ENCODE measurements around the gene CUBN. TPM values are rescaled to one million over a fixed set of nuclear protein-coding genes. Genes with fewer than 3 reads are reported as not detected.

CUBN gene
- total and polyA plus RNA-seq, 2 of the 13 experiments (the other 11 are each of a cell fraction or from before 2014, with no cell fraction given), result 0.27 to 0.32 TPM

GRCh38 chr10:16927546-16927945 is 202.1 kb downstream of the CUBN start (continued):
- TF ChIP-seq ZHX2 (IDR thresholded peaks at IDR 0.05; ENCODE audit: low read depth) (no peak), ZHX2 (CRISPR knock-in tag; IDR thresholded peaks at IDR 0.05; ENCODE audit: borderline replicate concordance) (no peak), ZNF12 (CRISPR knock-in tag; IDR thresholded peaks at IDR 0.05) (no peak), ZFP62 (CRISPR knock-in tag; IDR thresholded peaks at IDR 0.05) (no peak), NAIF1 (CRISPR knock-in tag; IDR thresholded peaks at IDR 0.05; ENCODE audit: borderline replicate concordance) (no peak), BORCS8-MEF2B (CRISPR knock-in tag; IDR thresholded peaks at IDR 0.05) (no peak), RFXANK (CRISPR knock-in tag; IDR thresholded peaks at IDR 0.05) (no peak), CBX1 (IDR thresholded peaks at IDR 0.05; ENCODE audit: low read depth) (no peak), ZBTB38 (CRISPR knock-in tag; IDR thresholded peaks at IDR 0.05) (no peak), CEBPB (IDR thresholded peaks at IDR 0.05; ENCODE audit: borderline replicate concordance, low read depth, low read length) (no peak), RBM39 (IDR thresholded peaks at IDR 0.05; ENCODE audit: low read depth, low read length, poor library complexity, severe bottlenecking) (no peak), MYC (CRISPR knock-in tag; IDR thresholded peaks at IDR 0.05; ENCODE audit: borderline replicate concordance) (no peak), GMEB2 (CRISPR knock-in tag; IDR thresholded peaks at IDR 0.05; ENCODE audit: low read depth) (no peak)
